ENCODE results near the gene DBX1.

Gene DBX1

GRCh38 chr11:20193307-20193706 lies 33.0 kb upstream of the DBX1 start:
- Histone ChIP-seq H3K4me1 (ENCODE audit: insufficient read depth, low read length, poor library complexity, severe bottlenecking) (no peaks in the 10 kb centered on the region), H3K27me3 (ENCODE audit: insufficient read depth, low read length, poor library complexity, severe bottlenecking) (no peaks in the 10 kb centered on the region), H2AFZ (ENCODE audit: low read length) (no peak overlapping the region), H3K9me2 (replicated peaks; ENCODE audit: low read depth, low read length) (no peaks in the 10 kb centered on the region), H3K9ac (ENCODE audit: low read depth, low read length, poor library complexity, severe bottlenecking) (no peak overlapping the region), H3K4me3 (ENCODE audit: low read length, poor library complexity, severe bottlenecking) (no peak overlapping the region), H3K9me3 (ENCODE audit: insufficient read depth, low read depth, low read length) (no peaks in the 10 kb centered on the region), H3K36me3 (ENCODE audit: insufficient read depth, low read length) (no peaks in the 10 kb centered on the region), H3K4me2 (ENCODE audit: low read depth, low read length, poor library complexity, severe bottlenecking) (no peak overlapping the region), H3F3A (ENCODE audit: low read depth) (no peaks in the 10 kb centered on the region), H3K79me2 (ENCODE audit: insufficient read depth, low read length) (no peaks in the 10 kb centered on the region), H4K20me1 (ENCODE audit: insufficient read depth, low read length, poor library complexity, severe bottlenecking) (no peaks in the 10 kb centered on the region)
- TF ChIP-seq EZH2phosphoT487 (IDR thresholded peaks at IDR 0.05; ENCODE audit: borderline replicate concordance) (no peak), CTCF (conservative IDR thresholded peaks at IDR 0.05; ENCODE audit: low read length) (no peak)

GRCh38 chr11:20192641-20193040 lies 32.4 kb upstream of the DBX1 start:
- H3K9me3 ChIP-seq (ENCODE audit: insufficient read depth, low read depth, low read length) = no peaks in the 10 kb centered on the region

DNA sequence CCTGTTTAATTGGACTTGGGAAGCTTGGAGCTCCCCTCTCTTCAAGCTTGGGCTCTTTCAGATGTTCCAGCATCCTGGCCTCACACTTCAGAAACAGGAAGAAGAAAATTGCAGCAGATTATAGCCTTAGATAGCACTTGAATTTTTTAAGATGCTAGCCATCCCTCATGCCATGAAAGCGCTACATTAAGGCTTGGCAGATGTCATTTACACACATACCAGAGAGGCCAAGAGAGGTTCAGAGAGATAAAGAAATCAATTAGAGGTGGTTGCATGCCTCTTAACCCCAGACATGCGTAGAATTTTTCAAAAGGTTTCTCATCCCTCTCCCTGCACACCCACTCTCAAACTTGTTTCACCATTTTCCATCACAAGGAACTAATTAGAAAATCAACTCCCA lies 31.9 kb upstream of the DBX1 start:
- no peak overlapping the region for H2AFZ ChIP-seq (ENCODE audit: low read length)
- no peaks in the 10 kb centered on the region for H3K36me3 ChIP-seq (ENCODE audit: insufficient read depth, low read length)
- H3K4me2 ChIP-seq (ENCODE audit: low read depth, low read length, poor library complexity, severe bottlenecking) = no peak overlapping the region
- no peaks in the 10 kb centered on the region for H3F3A ChIP-seq (ENCODE audit: low read depth)
- no peaks in the 10 kb centered on the region for H3K27me3 ChIP-seq (ENCODE audit: insufficient read depth, low read length, poor library complexity, severe bottlenecking)
- H4K20me1 ChIP-seq (ENCODE audit: insufficient read depth, low read length, poor library complexity, severe bottlenecking) = no peaks in the 10 kb centered on the region
- H3K9me2 ChIP-seq (replicated peaks; ENCODE audit: low read depth, low read length) = no peaks in the 10 kb centered on the region
- no peaks in the 10 kb centered on the region for H3K4me1 ChIP-seq (ENCODE audit: insufficient read depth, low read length, poor library complexity, severe bottlenecking)
- H3K4me3 ChIP-seq (ENCODE audit: low read length, poor library complexity, severe bottlenecking) = no peak overlapping the region
- H3K79me2 ChIP-seq (ENCODE audit: insufficient read depth, low read length) = no peaks in the 10 kb centered on the region
- H3K9me3 ChIP-seq (ENCODE audit: insufficient read depth, low read depth, low read length) = no peaks in the 10 kb centered on the region
- no peak for TF ChIP-seq EZH2phosphoT487 (IDR thresholded peaks at IDR 0.05; ENCODE audit: borderline replicate concordance)
- TF ChIP-seq CTCF (conservative IDR thresholded peaks at IDR 0.05; ENCODE audit: low read length) = no peak
- no peak overlapping the region for H3K9ac ChIP-seq (ENCODE audit: low read depth, low read length, poor library complexity, severe bottlenecking)

More at GRCh38 chr11:20192641-20193040, 32.4 kb upstream of the DBX1 start:
- Histone ChIP-seq H3K4me1 (ENCODE audit: insufficient read depth, low read length, poor library complexity, severe bottlenecking) (no peaks in the 10 kb centered on the region), H3K4me3 (ENCODE audit: low read length, poor library complexity, severe bottlenecking) (no peak overlapping the region), H3K36me3 (ENCODE audit: insufficient read depth, low read length) (no peaks in the 10 kb centered on the region), H3F3A (ENCODE audit: low read depth) (no peaks in the 10 kb centered on the region), H3K79me2 (ENCODE audit: insufficient read depth, low read length) (no peaks in the 10 kb centered on the region), H4K20me1 (ENCODE audit: insufficient read depth, low read length, poor library complexity, severe bottlenecking) (no peaks in the 10 kb centered on the region), H3K4me2 (ENCODE audit: low read depth, low read length, poor library complexity, severe bottlenecking) (no peak overlapping the region), H2AFZ (ENCODE audit: low read length) (no peak overlapping the region), H3K27me3 (ENCODE audit: insufficient read depth, low read length, poor library complexity, severe bottlenecking) (no peaks in the 10 kb centered on the region), H3K9me2 (replicated peaks; ENCODE audit: low read depth, low read length) (no peaks in the 10 kb centered on the region), H3K9ac (ENCODE audit: low read depth, low read length, poor library complexity, severe bottlenecking) (no peak overlapping the region)
- TF ChIP-seq CTCF (conservative IDR thresholded peaks at IDR 0.05; ENCODE audit: low read length) (no peak), EZH2phosphoT487 (IDR thresholded peaks at IDR 0.05; ENCODE audit: borderline replicate concordance) (no peak)
